ENCODE data around the gene CREB3L4.

DNA sequence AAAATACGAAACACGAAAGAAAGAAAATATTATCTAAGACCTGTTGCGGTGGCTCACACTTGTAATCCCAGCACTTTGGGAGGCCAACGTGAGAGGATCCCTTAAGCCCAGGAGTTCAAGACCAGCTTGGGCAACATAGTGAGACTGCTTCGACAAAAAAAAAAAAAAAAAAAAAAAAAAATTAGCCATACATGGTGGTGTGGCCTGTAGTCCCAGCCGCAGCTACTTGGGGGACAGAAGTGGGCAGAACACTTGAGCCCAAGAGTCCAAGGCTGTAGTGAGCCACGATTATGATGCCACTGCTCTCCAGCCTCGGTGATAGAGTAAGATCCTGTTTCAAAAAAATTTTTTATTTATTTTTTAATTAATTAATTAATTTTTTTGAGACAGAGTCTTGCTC, 19.9 kb downstream of the CREB3L4 start:
- TF ChIP-seq, protein P1, sequence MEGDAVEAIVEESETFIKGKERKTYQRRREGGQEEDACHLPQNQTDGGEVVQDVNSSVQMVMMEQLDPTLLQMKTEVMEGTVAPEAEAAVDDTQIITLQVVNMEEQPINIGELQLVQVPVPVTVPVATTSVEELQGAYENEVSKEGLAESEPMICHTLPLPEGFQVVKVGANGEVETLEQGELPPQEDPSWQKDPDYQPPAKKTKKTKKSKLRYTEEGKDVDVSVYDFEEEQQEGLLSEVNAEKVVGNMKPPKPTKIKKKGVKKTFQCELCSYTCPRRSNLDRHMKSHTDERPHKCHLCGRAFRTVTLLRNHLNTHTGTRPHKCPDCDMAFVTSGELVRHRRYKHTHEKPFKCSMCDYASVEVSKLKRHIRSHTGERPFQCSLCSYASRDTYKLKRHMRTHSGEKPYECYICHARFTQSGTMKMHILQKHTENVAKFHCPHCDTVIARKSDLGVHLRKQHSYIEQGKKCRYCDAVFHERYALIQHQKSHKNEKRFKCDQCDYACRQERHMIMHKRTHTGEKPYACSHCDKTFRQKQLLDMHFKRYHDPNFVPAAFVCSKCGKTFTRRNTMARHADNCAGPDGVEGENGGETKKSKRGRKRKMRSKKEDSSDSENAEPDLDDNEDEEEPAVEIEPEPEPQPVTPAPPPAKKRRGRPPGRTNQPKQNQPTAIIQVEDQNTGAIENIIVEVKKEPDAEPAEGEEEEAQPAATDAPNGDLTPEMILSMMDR (IDR thresholded peaks at IDR 0.05; ENCODE audit: low read depth, low read length, missing input control), result no peak
- TF ChIP-seq, protein P2, sequence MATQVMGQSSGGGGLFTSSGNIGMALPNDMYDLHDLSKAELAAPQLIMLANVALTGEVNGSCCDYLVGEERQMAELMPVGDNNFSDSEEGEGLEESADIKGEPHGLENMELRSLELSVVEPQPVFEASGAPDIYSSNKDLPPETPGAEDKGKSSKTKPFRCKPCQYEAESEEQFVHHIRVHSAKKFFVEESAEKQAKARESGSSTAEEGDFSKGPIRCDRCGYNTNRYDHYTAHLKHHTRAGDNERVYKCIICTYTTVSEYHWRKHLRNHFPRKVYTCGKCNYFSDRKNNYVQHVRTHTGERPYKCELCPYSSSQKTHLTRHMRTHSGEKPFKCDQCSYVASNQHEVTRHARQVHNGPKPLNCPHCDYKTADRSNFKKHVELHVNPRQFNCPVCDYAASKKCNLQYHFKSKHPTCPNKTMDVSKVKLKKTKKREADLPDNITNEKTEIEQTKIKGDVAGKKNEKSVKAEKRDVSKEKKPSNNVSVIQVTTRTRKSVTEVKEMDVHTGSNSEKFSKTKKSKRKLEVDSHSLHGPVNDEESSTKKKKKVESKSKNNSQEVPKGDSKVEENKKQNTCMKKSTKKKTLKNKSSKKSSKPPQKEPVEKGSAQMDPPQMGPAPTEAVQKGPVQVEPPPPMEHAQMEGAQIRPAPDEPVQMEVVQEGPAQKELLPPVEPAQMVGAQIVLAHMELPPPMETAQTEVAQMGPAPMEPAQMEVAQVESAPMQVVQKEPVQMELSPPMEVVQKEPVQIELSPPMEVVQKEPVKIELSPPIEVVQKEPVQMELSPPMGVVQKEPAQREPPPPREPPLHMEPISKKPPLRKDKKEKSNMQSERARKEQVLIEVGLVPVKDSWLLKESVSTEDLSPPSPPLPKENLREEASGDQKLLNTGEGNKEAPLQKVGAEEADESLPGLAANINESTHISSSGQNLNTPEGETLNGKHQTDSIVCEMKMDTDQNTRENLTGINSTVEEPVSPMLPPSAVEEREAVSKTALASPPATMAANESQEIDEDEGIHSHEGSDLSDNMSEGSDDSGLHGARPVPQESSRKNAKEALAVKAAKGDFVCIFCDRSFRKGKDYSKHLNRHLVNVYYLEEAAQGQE (IDR thresholded peaks at IDR 0.05), result no peak
- TF ChIP-seq, protein P3, sequence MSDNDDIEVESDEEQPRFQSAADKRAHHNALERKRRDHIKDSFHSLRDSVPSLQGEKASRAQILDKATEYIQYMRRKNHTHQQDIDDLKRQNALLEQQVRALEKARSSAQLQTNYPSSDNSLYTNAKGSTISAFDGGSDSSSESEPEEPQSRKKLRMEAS (IDR thresholded peaks at IDR 0.05), result no peak
- TF ChIP-seq YY1 (IDR thresholded peaks at IDR 0.05) (no peak), NR2F2 (IDR thresholded peaks at IDR 0.05) (no peak)
